NCI-H460 (cell line): ENCODE data around the gene BMP7. TPM values are rescaled to one million over a fixed set of nuclear protein-coding genes. Genes with fewer than 3 reads are reported as not detected.
"Not testable (repeated sequence)": the region's sequence is repeated elsewhere in the genome, so short reads cannot be mapped to it uniquely, and the experiment has no call there.

Experiments
- DNase-seq: peaks from one replicate; pipeline ENCODE4 v3.0.0-alpha.2; 2016; ENCODE audit warnings: low read depth; ENCODE audit errors: extremely low read depth
- total RNA-seq: library from RNA; depleted of rRNA; stranded (reverse); fragments of >200 nt; shearing (Covaris generic); gene quantifications from 2 replicates; pipeline ENCODE4 v1.2.3, GENCODE V29; 2014

Gene BMP7
- total RNA-seq, 1 experiment from 2014 or later: 0.17 TPM

GRCh38 chr20:57268399-57269076 lies 2.1 kb upstream of the BMP7 start:
- no peak for DNase-seq

GRCh38 chr20:57267158-57267821 lies 849 bp upstream of the BMP7 start:
- no peak for DNase-seq

GRCh38 chr20:57265997-57266290 lies 497 bp downstream of the BMP7 start:
- no peak for DNase-seq

GRCh38 chr20:57265336-57265996 lies 975 bp downstream of the BMP7 start:
- no peak for DNase-seq

GRCh38 chr20:57264908-57265335 lies 1.5 kb downstream of the BMP7 start:
- not testable (repeated sequence) for DNase-seq

- DNase-seq: no peak
These were observed 2.3 kb downstream of the BMP7 start for GRCh38 chr20:57263801-57264792.

- no peak for DNase-seq
These were observed 3.4 kb downstream of the BMP7 start for GRCh38 chr20:57262784-57263609.

GRCh38 chr20:57262301-57262700 lies 4.1 kb downstream of the BMP7 start:
- DNase-seq: no peak

GRCh38 chr20:57261457-57262251 lies 4.8 kb downstream of the BMP7 start:
- DNase-seq: no peak

- DNase-seq: no peak
These were observed 5.5 kb downstream of the BMP7 start for GRCh38 chr20:57260934-57261333.

GRCh38 chr20:57259938-57260921 lies 6.2 kb downstream of the BMP7 start:
- DNase-seq: no peak

- no peak for DNase-seq
These were observed 7.1 kb downstream of the BMP7 start for GRCh38 chr20:57259121-57259937.

GRCh38 chr20:57257701-57258453 lies 8.6 kb downstream of the BMP7 start:
- no peak for DNase-seq

- no peak for DNase-seq
These were observed 9.5 kb downstream of the BMP7 start for GRCh38 chr20:57256908-57257307.

- DNase-seq: no peak
These were observed 10.2 kb downstream of the BMP7 start for GRCh38 chr20:57256205-57256604.

- DNase-seq: no peak
These were observed 11.3 kb downstream of the BMP7 start for GRCh38 chr20:57255183-57255582.
